HG02763 (cell line): ENCODE data around the gene DDX39A.
"Not testable (repeated sequence)": the region's sequence is repeated elsewhere in the genome, so short reads cannot be mapped to it uniquely, and the experiment has no call there.

Experiments used
- ATAC-seq: cut with Tn5 transposase; IDR thresholded peaks from one replicate; pipeline ENCODE4 v1.9.1; 2021; ENCODE audit warnings: mild to moderate bottlenecking, moderate library complexity; ENCODE audit not compliant: unreplicated experiment

DDX39A gene

DNA sequence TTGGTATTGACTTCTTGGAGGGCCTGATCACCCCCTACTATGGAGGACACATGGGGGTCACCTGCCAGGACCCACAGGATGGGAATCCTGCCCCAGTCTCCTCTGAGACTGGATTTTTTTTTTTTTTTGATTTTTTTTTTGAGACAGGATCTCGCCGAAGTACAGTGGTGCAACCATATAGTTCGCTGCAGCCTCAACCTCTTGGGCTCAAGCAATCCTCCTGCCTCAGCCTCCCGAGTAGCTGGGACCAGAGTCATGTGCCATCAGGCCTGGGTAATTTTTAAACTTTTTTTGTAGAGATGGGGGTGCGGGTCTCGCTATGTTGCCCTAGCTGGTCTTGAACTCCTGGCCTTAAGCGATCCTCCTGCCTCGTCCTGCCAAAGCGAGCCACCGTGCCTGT is 52.1 kb downstream of the DDX39A start:
- ATAC-seq = no peak

DNA sequence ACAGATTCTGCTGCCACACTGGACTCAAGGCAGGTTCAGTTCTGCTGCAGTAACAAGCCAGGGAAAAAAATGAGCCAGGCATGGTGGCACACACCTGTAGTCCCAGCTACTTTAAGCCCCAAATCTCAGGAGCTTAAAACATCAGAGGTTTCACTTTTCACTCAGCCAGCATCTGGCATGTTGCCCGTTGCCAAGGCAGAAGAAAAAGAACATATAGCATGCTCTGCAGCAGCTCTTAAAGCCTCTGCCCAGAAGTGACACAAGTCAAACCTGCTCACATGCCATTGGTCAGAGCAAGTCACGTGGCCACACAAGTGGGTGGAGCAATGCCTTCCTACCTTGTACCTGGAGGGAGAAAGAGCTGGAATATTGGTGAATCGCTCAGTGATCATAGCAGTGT is 52.6 kb downstream of the DDX39A start:
- ATAC-seq = peak; percentile 33

DNA sequence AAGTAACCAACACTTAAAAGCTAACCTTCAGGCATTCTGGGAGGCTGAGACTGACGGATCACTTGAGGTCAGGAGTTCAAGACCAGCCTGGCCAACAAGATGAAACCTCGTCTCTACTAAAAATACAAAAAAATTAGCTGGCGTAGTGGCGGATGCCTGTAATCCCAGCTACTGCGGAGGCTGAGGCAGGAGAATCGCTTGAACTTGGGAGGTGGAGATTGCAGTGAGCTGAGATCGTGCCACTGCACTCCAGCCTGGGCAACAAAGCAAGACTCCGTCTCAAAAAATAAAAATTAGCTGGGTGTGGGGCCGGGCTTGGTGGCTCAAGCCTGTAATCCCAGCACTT is 55.1 kb downstream of the DDX39A start:
- not testable (repeated sequence) for ATAC-seq

DNA sequence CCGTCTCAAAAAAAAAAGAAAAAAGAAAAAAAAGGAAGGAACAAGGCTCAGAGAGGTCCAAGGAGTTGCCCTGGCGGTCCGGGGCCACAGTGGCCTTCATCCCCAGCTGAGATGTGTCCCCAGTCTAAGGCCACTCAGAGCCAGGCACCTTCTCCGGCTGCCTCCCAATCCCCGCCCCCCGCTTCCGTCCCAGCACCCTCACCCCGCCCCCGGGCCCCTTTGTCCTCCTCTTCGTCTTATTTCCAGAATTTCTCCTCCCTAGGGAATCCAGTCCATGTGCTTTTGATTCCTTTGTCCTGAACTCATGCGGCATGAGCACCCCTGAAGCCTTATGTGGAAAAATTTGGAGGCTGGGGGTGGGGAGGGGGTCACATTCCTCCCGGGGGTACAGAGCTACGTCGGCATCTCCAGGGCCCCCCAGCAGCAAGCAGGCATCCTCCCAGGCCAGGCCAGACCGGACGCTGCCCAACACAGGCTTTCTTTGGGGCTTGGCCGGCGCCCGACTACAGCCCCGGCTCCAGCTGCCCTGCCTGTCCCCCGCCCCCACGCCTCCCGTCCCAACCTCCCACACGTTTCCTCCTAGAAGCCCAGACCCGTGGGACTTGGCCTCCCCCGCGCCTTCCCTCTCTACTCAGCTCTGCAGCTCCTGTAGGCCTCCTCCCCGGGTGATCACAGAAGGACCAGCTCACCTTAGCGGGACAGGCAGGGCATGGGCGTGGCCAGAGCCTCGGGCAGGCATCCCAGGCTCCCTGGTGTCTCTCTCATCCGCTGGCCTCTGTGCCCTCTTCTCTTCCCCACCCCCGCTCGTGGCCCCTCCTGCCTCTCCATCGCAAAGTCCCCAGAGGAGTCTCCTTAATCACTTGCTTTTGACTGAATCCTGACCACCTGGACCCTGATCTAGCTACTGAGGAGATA is 55.7 kb downstream of the DDX39A start:
- no peak for ATAC-seq

DNA sequence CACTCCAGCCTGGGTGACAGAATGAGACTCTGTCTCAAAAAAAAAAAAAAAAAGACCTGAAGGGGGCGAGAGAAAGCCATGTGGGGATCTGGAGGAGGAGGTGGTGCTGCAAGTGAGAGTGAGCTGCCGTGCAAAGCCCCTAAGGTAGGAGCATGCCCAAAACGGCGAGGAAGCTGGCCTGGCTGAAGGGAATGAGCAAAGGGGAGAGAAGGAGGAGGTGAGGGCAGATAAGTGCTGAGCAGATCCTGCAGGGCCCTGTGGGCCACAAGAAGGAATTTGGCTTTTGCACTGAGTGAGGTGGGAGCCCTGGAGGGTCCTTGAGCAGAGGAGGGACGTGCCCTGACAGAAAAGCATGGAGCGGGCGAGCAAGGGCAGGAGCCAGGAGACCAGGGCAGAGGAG is 57.3 kb downstream of the DDX39A start:
- no peak for ATAC-seq
